ENCODE measurements around the gene CYP1A2.

Gene CYP1A2

GRCh38 chr15:74789171-74789631, 40.6 kb downstream of the CYP1A2 start:
- DNase-seq (ENCODE audit: low spot score) = no peak

- DNase-seq (ENCODE audit: low spot score) = no peak
Measured at GRCh38 chr15:74789741-74790079, 41.1 kb downstream of the CYP1A2 start.

GRCh38 chr15:74790080-74790916, 41.7 kb downstream of the CYP1A2 start:
- no peak for DNase-seq (ENCODE audit: low spot score)

GRCh38 chr15:74791007-74791406, 42.4 kb downstream of the CYP1A2 start:
- DNase-seq (ENCODE audit: low spot score) = no peak

GRCh38 chr15:74791667-74792066, 43.0 kb downstream of the CYP1A2 start:
- DNase-seq (ENCODE audit: low spot score) = no peak

GRCh38 chr15:74792227-74793016, 43.8 kb downstream of the CYP1A2 start:
- DNase-seq (ENCODE audit: low spot score) = no peak

- no peak for DNase-seq (ENCODE audit: low spot score)
Measured at GRCh38 chr15:74793135-74794028, 44.7 kb downstream of the CYP1A2 start.

GRCh38 chr15:74794248-74794969, 45.8 kb downstream of the CYP1A2 start:
- DNase-seq (ENCODE audit: low spot score) = no peak

- DNase-seq (ENCODE audit: low spot score) = no peak
Measured at GRCh38 chr15:74794970-74795349, 46.3 kb downstream of the CYP1A2 start.

- no peak for DNase-seq (ENCODE audit: low spot score)
Measured at GRCh38 chr15:74795966-74796625, 47.5 kb downstream of the CYP1A2 start.

- DNase-seq (ENCODE audit: low spot score) = no peak
Measured at GRCh38 chr15:74798388-74799254, 50.0 kb downstream of the CYP1A2 start.

GRCh38 chr15:74799255-74799855, 50.7 kb downstream of the CYP1A2 start:
- DNase-seq (ENCODE audit: low spot score) = no peak

- DNase-seq (ENCODE audit: low spot score) = peak; percentile 85
Measured at GRCh38 chr15:74799856-74800558, 51.4 kb downstream of the CYP1A2 start.

GRCh38 chr15:74800559-74801094, 52.0 kb downstream of the CYP1A2 start:
- no peak for DNase-seq (ENCODE audit: low spot score)

- no peak for DNase-seq (ENCODE audit: low spot score)
Measured at GRCh38 chr15:74801311-74801997, 52.8 kb downstream of the CYP1A2 start.

- no peak for DNase-seq (ENCODE audit: low spot score)
Measured at GRCh38 chr15:74802290-74802689, 53.6 kb downstream of the CYP1A2 start.

- DNase-seq (ENCODE audit: low spot score) = no peak
Measured at GRCh38 chr15:74802862-74803447, 54.3 kb downstream of the CYP1A2 start.

- no peak for DNase-seq (ENCODE audit: low spot score)
Measured at GRCh38 chr15:74804935-74805334, 56.3 kb downstream of the CYP1A2 start.
